NOMO-1 (cell line): ENCODE data around the gene PIEZO2.
"Not testable (repeated sequence)": the region's sequence is repeated elsewhere in the genome, so short reads cannot be mapped to it uniquely, and the experiment has no call there.

ENCODE experiments used
- DNase-seq, 2 experiments: peaks; one replicate each; lab custom pipeline; 2025; ENCODE audit not compliant: unreplicated experiment in 2 of 2; lab: John Stamatoyannopoulos, UW

PIEZO2 gene

DNA sequence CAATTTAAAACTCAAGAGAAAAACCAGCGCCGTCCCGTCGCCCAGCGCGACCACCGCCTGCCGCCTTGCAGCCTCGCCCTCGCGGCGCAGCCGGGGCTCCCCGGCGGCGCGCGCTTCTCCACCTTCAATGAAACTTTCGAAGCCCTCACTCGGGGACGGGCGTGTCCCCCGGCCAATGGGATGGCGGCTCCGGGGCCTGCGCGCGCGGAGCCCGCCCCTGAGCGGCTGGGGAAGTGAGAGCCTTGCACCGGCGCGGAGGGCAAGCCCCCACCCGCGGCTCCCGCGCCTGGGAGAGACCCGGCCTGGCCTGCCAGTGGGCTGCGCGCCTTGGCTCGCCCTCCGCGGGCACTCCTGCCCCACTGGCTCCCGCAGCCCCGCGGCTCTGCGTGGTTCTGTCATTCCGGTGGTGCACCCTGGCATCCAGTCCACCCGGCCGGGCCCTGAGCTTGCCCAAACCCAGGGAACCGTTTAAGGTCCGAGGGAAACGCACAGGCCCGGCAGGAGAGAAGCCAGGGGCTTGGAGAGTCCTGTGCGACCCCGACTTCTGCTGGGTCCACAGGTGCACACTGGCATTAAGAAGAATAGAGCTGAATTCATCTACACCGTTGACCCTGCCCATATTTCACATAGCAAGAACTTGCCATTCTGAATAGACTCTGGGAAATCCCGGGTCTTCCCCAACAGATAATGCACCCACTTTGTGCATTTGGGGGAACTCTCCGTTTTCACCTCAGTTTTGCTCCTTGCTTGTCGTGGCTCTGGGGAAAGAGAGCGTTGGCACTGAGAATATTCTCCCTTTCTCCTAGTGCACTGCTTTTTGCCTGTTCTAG lies at the start of gene PIEZO2:
Gene PIEZO2 (minus strand): TSS at position 129 of the 830 bp plus-strand sequence. CDS start 981 bp downstream, outside the sequence.
- peak; percentile 66 to 79 for DNase-seq

DNA sequence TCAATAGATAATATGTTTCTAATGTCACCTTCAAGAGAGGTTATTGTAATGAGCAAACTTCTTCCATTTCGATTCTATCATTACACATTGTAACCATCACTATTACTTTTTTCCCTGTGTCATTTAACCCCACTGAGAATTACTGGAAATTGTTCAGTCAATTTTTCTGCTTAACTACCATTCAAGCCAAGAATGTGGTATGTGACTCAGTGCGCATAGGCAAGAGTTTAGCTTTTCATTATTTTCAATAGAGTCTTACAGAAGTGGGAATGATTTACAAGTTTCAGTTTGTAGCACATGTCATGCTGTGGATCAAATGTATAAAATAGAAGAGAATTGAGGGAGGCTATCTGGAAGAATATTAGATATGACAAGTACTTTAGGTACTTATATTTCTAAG lies 34.3 kb upstream of the PIEZO2 start:
- DNase-seq: no peak

DNA sequence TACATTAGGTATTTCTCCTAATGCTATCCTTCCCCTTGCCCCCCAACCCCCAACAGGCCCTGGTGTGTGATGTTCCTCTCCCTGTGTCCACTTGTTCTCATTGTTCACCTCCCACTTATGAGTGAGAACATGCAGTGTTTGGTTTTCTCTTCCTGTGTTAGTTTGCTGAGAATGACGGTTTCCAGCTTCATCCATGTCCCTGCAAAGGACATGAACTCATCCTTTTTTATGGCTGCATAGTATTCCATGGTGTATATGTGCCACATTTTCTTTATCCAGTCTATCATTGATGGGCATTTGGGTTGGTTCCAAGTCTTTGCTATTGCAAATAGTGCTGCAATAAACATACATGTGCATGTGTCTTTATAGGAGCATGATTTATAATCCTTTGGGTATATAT lies 32.3 kb upstream of the PIEZO2 start:
- DNase-seq: not testable (repeated sequence)

DNA sequence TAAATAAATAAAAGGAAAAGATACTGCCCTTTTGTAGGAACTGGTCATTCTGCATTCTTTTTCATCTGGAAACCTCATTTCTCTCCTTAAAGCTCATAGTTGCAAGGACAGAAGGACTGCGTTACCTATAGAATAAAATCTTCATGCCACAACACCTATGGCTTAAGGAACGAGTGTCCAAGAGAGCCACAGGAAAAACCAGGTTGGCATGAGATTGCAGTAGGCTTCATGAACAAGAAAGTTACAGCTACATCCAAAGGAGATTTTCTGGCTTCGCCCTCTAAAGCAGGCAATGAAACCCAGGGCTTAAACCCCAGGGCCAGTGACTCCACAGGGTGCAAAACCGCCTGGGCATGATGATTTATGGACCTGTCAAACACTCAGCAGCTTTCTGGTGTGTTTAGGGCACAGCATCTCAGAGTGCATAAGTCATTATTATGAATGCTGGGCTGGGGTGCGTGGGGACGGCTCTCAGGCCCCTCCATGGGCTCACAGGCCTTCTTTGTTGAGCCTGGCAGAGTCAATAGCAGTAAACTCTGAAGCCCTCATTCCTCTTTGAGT lies 30.7 kb upstream of the PIEZO2 start:
- DNase-seq: no peak

DNA sequence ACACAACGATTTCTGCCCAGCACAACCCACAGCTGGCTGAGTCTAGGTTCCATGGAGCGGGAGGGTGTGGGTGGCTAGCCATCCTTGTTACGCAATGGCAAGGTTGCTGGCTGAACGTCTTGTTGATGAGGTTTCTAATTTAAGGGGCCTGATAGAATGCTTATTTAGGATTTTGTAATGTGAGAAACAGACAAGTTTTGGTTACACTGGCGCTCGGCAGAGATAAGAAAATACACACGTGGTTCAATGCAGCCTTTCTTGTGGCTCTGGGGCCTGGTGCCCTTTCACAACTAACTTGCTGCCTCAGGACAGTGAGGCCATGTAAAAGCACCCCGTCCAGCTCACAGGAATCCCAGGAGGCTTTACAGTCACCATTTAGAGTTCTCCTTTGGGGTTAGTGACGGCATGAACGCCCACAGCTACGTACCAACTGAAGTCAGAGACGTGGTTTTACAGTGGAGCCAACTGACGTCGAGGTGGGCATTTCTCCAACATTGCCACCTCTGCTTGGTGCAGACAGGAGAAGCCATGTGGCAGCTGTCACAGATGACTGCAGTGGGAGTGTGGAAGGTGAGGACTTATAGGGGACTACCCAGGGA lies 29.7 kb upstream of the PIEZO2 start:
- DNase-seq: peak; percentile 67 to 78

DNA sequence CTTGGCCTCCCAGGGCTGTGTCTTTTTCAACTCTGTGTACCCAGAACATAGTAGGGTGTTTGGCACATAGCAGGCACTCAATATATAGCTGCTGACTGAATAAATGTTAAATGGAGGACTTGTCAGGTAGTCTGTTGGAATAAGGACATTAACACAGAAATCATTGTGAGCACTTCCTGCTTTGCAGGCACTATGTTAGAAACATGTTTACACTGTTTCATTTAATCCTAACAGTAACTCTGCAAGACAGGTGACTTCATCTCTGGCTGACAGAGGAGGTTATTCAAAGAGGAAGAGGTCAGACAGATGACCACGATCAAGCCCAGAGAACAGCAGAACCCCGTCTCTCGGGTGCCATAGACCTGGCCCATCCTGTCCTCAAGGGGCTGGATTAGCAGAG lies 28.0 kb upstream of the PIEZO2 start:
- no peak for DNase-seq

DNA sequence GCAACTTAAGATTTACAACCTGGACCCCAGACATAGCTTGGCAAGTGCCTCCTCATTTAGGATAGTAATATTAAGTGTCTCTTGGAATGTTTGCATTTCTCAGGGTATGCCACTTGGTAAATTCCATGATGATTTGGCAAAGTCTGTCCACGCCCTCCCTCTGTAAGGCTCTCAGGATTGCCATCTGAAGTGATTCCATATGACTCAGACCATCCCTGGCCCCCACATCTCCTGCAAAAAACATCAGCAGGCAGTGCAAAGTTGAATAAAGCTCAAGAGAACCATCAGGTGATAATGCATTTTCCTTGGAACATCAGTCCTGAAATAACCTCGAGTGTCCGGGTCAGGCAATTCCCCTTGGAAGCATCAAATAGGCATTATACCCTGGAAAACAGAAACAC lies 27.1 kb upstream of the PIEZO2 start:
- no peak for DNase-seq

DNA sequence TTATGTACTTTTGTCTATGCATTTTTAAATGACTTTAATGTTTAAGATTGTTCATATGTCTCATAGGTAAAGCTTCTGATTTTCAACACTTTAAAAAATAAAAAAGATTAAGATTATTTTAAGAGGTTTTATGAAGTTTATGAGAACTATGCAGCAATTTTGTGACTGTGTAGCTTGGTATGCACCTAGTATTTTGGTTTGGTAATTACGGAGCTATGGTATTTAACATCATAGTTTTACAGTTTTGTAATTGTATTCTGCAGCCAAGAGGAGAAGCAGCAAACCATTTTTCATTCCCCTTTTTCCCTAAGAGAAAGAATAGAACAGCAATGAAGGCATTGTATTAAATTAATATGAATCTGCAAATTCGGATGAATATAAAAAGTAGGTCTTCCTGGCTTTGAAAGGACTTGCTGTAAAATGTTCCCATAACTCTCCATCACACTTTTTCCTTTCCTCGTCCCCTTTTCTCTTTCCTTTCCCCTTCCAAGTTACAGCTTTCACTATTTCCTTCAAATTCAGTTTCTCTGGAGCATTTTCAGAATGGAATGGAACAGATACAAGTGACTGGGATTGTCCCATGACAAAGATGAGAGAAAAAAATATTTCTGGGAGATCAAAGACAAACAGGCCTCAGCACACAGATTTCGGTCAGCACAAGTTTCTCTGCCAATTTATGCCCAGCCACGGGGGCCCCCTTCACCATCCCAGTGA lies 26.1 kb upstream of the PIEZO2 start:
- DNase-seq: no peak

DNA sequence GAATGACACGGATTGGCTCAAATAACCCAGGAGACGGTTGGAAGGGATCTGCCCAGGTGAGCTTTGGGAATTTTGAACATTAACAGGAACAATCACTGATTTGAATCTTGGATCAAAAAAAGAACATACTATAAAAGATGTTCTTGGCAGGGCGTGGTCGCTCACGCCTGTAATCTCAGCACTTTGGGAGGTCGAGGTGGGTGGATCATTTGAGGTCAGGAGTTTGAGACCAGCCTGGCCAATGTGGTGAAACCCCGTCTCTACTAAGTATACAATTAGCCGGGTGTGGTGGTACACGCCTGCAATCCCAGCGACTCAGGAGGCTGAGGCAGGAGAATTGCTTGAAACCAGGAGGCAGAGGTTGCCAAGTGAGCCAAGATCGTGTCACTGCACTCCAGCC lies 24.8 kb upstream of the PIEZO2 start:
- not testable (repeated sequence) for DNase-seq

DNA sequence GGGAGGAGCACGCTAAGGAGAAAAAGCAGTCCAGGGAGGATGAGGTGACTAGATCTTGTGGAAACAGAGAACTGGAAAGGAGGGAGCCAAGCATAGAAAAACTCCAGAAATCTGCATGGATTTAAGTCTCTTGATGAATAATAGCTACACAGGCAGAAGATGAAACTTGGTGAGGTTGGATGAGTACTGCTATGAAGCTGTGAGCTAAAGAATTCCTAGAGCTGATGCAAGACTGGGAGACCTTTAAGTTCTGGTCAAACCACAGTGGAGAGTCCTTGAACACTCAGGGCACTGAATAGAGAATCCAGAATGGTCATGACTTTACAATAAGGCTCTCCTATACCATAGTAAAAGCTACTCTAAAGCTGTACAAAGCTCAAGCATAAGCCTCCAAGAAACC lies 18.4 kb upstream of the PIEZO2 start:
- no peak for DNase-seq

DNA sequence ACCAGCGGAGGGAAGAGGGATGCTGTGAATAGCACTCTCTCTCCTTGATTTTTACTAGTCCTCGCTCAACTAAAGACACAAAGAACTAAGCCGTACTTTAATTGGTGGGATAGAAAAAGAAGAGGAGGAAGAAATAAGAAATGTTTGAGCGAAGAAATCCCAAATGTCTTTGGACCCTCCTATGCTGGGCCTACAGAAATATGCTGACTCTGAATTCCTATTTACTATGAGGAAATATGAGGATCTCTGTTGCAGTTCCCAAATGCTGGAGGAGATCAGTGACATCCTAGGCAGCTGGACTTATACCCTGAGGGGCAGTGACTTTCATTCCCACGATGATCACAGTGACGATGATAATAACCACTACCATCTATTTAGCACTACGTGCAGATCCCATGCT lies 16.6 kb upstream of the PIEZO2 start:
- DNase-seq: no peak

DNA sequence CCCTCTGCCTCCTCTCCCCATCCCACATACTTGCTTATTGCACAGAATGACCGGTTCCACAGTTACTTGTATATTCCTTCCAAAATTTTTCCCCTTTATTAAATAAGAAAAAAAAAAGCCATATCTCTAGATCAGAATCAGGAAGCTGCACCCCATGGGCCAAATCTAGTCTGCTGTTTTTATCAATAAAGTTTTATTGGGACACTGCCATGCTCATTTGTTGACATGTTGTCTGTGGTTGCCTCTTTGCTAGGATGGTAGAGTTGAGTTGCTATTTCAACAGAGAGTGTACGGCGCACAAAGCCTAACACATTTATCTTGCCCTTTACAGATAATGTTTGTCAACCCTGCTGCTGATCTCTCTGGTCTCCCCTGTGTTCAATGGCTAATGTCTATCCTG lies 15.8 kb upstream of the PIEZO2 start:
- no peak for DNase-seq

DNA sequence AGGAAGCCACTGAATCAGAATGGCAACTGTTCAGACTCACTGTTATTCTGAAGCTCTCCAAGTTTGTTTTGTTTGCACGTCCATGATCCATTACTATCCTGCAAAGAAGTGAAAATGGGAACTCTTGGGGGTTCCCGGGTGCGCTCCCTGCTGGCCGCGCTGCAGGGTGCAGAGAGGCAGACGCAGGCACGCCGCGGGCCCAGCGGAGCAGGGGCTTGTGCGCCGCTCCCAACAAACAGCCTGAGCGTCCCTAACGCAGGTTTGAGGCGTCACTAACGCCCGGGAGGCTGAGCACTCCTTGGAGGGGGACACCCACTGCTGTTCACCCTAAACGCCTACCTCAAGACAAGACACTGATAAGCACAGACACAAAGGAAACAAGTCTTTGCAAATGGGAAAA lies 14.3 kb upstream of the PIEZO2 start:
- peak; percentile 6 to 9 for DNase-seq

DNA sequence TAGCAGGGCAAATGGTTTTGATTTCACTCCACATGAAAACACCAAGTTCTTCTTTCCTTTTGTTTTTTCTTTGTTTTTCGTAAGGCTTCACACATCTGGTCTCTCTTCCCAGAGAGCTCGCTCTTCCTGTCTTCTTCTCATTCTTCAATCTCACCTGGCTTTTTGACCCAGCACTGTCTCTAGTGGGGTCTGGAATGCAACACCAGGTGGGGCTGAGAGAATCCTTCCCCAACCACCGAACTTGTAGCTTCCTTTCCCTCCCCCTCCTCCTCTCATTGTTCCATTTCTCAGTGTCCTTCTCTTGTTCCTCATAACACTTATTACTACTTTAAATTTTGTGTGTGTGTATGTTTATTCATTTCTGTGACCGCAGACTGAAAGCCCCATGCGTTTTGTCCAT lies 13.5 kb upstream of the PIEZO2 start:
- no peak for DNase-seq

DNA sequence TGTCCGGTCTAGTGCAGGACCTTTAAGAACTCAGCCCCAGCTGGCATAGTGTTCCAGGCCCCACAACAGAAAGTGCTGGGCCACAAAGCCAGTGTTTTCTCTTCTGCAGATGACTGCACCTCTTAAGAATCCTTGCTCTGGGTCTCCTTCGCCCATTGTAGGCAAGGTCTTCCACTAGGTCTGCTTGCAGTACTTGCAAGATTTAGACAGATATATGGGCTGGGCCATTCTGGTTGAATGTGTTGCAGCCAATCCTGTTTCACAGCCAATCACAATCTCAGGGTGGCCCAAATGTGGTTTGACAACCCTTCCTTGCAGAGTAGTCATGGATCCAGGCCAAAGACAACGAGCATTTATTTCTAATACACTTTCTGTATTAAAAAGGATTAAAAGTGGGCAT lies 13.1 kb upstream of the PIEZO2 start:
- DNase-seq: no peak

DNA sequence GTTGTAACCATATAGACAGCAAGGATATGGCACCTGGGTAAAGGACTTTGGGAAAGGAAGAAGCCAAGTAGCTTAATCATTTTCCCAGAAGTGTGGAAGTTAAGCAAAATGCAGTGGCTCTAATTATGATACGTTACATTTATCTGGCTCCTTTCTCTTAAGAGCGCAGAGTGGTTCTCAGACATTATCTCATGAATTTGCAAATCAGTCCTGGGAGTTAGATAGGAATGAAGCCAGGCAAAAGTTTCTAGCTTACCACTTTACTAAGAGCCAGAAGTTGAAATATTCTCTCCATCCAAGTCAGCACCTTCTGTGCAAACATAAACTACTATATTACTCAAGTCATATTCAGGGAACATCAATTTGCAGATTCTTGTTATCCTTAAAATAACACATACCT lies 10.9 kb upstream of the PIEZO2 start:
- DNase-seq: no peak

DNA sequence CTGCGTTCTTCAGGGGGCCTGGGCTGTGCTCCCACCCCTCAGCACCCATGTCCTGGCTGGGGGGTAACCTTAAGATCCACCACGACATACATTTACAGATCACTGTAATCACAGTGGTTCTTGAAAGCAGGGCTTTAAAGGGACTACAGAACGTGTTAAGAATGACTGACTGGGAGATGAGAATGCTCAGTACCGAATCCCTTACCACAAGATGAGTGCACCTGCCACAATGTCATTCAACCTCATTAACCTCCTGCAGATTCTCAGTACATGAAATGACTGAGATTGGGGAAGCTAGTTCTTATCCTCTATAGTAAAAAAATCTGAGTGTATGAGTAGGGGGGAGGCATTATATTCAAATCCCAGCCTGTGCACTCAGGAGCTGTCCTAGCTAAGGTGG lies 10.5 kb upstream of the PIEZO2 start:
- no peak for DNase-seq

DNA sequence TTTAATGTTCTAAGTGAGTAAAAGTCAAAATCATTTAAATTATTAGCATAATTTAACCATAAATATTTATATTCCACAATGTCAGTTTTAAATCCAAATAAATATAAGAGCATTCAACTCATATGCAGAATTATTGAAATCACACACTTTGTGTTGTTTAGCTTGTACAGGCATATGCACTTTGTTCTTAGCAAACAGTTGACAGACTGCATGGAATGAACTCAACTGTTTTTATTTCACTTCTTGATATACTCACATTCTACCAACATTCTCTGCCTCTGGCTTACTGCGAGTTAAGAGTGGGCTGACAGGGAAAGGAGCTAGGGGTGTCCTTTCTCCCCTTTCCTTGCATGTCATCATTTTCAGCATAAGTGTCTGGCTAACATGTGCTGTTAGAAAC lies 7.6 kb upstream of the PIEZO2 start:
- DNase-seq: no peak

DNA sequence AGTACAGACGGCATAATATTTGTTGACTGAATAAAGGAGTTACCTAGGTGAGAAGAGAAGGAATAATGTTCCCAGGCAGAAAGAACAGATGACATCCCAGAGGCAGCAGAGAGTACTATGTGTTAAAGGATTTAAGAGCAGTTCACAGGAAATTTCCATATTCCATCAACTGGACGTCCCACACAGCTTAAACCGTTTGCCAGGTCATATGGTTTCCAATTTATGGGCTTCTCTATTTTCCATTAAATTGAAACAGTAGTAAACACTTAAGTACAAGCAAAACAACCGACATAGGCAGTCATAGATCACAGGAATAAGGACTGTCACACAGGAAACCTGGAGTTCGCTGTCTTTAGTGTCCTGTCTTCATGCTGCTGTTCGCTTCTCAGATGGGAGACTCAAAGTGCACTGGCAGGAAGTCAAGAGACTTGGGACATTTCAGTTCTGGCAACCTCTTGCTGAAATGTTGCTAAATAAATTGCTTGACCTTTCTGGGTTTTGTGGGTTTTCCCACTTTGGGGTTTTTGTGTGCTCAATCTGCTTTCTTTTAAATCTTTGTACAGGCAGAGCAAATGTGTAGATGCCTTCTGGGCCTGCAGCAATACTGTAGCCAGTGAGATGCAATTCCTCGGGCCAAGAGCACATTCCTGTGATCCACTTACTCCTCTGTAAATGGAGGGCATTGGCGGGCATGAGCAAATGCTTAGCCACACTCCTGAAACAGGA lies 5.8 kb upstream of the PIEZO2 start:
- DNase-seq: no peak

DNA sequence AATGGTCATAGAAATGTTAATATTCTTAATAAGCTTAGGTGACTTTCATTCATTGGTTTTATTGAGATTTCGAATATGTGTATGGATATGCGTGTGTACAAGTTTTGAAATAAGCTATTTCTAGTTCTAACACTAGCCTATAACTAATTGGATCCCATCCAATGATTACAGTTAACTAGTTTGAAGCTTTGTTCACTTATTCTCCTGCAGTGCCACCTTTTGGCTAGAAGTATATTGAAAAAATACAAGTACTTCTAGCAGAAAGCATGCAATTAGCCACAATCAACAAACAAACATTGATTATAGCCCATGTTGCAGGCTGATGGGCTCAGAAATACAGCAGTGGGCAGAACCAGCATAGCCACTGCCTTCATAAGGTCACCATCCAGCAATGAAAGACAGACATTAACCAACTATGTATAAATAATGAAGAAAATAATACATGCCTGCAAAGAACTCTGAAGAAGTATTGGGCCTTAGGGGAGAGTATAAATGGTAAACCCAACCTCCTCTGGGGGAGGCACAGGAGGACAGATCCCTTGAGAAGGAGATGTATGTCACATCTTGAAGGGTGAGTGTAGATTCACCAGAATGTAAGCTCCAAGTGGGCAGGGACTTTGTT lies 5.1 kb upstream of the PIEZO2 start:
- peak in 1 of 2 experiments; percentile 35 for DNase-seq
